Measurements from ENCODE around the gene DFFA. TPM values are rescaled to one million over a fixed set of nuclear protein-coding genes. Genes with fewer than 3 reads are reported as not detected.
"Not testable (repeated sequence)": the region's sequence is repeated elsewhere in the genome, so short reads cannot be mapped to it uniquely, and the experiment has no call there.

Gene DFFA
- total and polyA plus RNA-seq, 2 donors (not counting 1 experiment from before 2014, with no cell fraction given), result 27.8 to 33.5 TPM

- H3K36me3 ChIP-seq (ENCODE audit: control insufficient read depth, insufficient read depth, low read length), result no peaks in the 10 kb centered on the region
- peak; percentile 72 to 86 for DNase-seq (ENCODE audit: low read depth in 2 of 2)
- H3K4me3 ChIP-seq (replicated peaks in 1 of 4; ENCODE audit: control extremely low read depth in 1 of 4, insufficient read depth in 1 of 4, low read depth in 3 of 4, low read length in 4 of 4), result no peak overlapping the region
- TF ChIP-seq, protein P1, sequence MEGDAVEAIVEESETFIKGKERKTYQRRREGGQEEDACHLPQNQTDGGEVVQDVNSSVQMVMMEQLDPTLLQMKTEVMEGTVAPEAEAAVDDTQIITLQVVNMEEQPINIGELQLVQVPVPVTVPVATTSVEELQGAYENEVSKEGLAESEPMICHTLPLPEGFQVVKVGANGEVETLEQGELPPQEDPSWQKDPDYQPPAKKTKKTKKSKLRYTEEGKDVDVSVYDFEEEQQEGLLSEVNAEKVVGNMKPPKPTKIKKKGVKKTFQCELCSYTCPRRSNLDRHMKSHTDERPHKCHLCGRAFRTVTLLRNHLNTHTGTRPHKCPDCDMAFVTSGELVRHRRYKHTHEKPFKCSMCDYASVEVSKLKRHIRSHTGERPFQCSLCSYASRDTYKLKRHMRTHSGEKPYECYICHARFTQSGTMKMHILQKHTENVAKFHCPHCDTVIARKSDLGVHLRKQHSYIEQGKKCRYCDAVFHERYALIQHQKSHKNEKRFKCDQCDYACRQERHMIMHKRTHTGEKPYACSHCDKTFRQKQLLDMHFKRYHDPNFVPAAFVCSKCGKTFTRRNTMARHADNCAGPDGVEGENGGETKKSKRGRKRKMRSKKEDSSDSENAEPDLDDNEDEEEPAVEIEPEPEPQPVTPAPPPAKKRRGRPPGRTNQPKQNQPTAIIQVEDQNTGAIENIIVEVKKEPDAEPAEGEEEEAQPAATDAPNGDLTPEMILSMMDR (conservative IDR thresholded peaks at IDR 0.05 in 1 of 2, IDR thresholded peaks at IDR 0.05 in 1 of 2; ENCODE audit: low read depth in 1 of 2, low read length in 2 of 2), result peak; percentile 94 to 96
- no peak for TF ChIP-seq EZH2 (IDR thresholded peaks at IDR 0.05; ENCODE audit: low read length, missing control alignments)
- peaks cover 16% of the 10 kb centered on the region for H3K4me1 ChIP-seq (ENCODE audit: control insufficient read depth, extremely low read depth, insufficient read depth, low read length)
- H3K4me2 ChIP-seq (ENCODE audit: extremely low read depth, insufficient read depth, low read length), result no peak overlapping the region
- no peaks in the 10 kb centered on the region for H4K20me1 ChIP-seq (ENCODE audit: control insufficient read depth, extremely low read depth, insufficient read depth, low read length)
- H3K27ac ChIP-seq (ENCODE audit: insufficient read depth, low read length), result no peak overlapping the region
- H3K27me3 ChIP-seq (ENCODE audit: control insufficient read depth, insufficient read depth, low read length), result no peaks in the 10 kb centered on the region
- no peak overlapping the region for H3K9ac ChIP-seq (ENCODE audit: insufficient read depth, low read length)
- no peak overlapping the region for H2AFZ ChIP-seq (ENCODE audit: low read length)
- peaks cover 8% of the 10 kb centered on the region for H3K79me2 ChIP-seq (ENCODE audit: control insufficient read depth, insufficient read depth, low read length)
- H3K9me3 ChIP-seq (ENCODE audit: control insufficient read depth, insufficient read depth, low read depth, low read length), result no peaks in the 10 kb centered on the region
These were observed 35.0 kb upstream of the DFFA start for GRCh38 chr1:10507111-10507879.

DNA sequence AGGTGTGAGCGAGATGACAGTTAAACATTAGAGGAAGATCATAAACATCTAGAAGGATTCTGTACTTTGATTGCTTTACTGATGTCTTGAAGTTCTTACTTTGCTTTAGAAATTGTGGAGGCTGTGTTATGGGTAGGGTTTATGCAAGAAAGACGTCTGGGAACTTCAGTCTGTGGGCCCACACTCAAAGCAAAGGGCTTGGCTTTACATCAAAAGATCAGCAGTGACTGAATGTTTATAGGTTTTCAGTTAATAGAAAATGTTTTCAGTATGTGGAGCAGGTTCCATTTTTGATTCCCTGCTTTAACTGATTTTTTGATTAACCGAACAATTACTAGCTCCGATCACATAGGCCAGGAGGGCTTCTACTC is 34.3 kb upstream of the DFFA start:
- Histone ChIP-seq H3K27me3 (ENCODE audit: control insufficient read depth, insufficient read depth, low read length) (no peaks in the 10 kb centered on the region), H3K4me3 (replicated peaks in 1 of 4; ENCODE audit: control extremely low read depth in 1 of 4, insufficient read depth in 1 of 4, low read depth in 3 of 4, low read length in 4 of 4) (no peak overlapping the region), H3K27ac (ENCODE audit: insufficient read depth, low read length) (no peak overlapping the region), H3K4me2 (ENCODE audit: extremely low read depth, insufficient read depth, low read length) (no peak overlapping the region), H3K9me3 (ENCODE audit: control insufficient read depth, insufficient read depth, low read depth, low read length) (no peaks in the 10 kb centered on the region), H2AFZ (ENCODE audit: low read length) (no peak overlapping the region), H3K9ac (ENCODE audit: insufficient read depth, low read length) (no peak overlapping the region), H4K20me1 (ENCODE audit: control insufficient read depth, extremely low read depth, insufficient read depth, low read length) (no peaks in the 10 kb centered on the region), H3K79me2 (ENCODE audit: control insufficient read depth, insufficient read depth, low read length) (peaks cover 5% of the 10 kb centered on the region), H3K36me3 (ENCODE audit: control insufficient read depth, insufficient read depth, low read length) (no peaks in the 10 kb centered on the region), H3K4me1 (ENCODE audit: control insufficient read depth, extremely low read depth, insufficient read depth, low read length) (peaks cover 14% of the 10 kb centered on the region)
- DNase-seq (ENCODE audit: low read depth in 2 of 2), result no peak
- TF ChIP-seq EZH2 (IDR thresholded peaks at IDR 0.05; ENCODE audit: low read length, missing control alignments), result no peak
- TF ChIP-seq, protein P1 (conservative IDR thresholded peaks at IDR 0.05 in 1 of 2, IDR thresholded peaks at IDR 0.05 in 1 of 2; ENCODE audit: low read depth in 1 of 2, low read length in 2 of 2), result no peak

GRCh38 chr1:10506046-10506676 is 33.8 kb upstream of the DFFA start:
- H3K27ac ChIP-seq (ENCODE audit: insufficient read depth, low read length); H3K79me2 ChIP-seq (ENCODE audit: control insufficient read depth, insufficient read depth, low read length); H3K9me3 ChIP-seq (ENCODE audit: control insufficient read depth, insufficient read depth, low read depth, low read length); H3K27me3 ChIP-seq (ENCODE audit: control insufficient read depth, insufficient read depth, low read length); H3K36me3 ChIP-seq (ENCODE audit: control insufficient read depth, insufficient read depth, low read length); H3K9ac ChIP-seq (ENCODE audit: insufficient read depth, low read length); H3K4me2 ChIP-seq (ENCODE audit: extremely low read depth, insufficient read depth, low read length); H3K4me3 ChIP-seq (replicated peaks in 1 of 4; ENCODE audit: control extremely low read depth in 1 of 4, insufficient read depth in 1 of 4, low read depth in 3 of 4, low read length in 4 of 4); H4K20me1 ChIP-seq (ENCODE audit: control insufficient read depth, extremely low read depth, insufficient read depth, low read length); DNase-seq (ENCODE audit: low read depth in 2 of 2); H2AFZ ChIP-seq (ENCODE audit: low read length): not testable (repeated sequence)
- H3K4me1 ChIP-seq (ENCODE audit: control insufficient read depth, extremely low read depth, insufficient read depth, low read length), result peaks cover 12% of the 10 kb centered on the region
